Nephron progenitor cell (in vitro differentiated cells): ENCODE data around the gene MORF4L1.
"Not testable (repeated sequence)": the region's sequence is repeated elsewhere in the genome, so short reads cannot be mapped to it uniquely, and the experiment has no call there.

Experiments
- DNase-seq: peaks from one replicate; pipeline ENCODE4 v3.0.0; 2021
- H3K27ac Mint-ChIP-seq: 2 replicates; pipeline ENCODE4 v1.8.0; 2021; ENCODE audit warnings: mild to moderate bottlenecking, moderate library complexity, mixed read lengths
- H3K27me3 Mint-ChIP-seq: 2 replicates; pipeline ENCODE4 v1.8.0; 2021; ENCODE audit warnings: mild to moderate bottlenecking, low read depth, mixed read lengths; ENCODE audit not compliant: poor library complexity
- H3K36me3 Mint-ChIP-seq: 2 replicates; pipeline ENCODE4 v1.8.0; 2021; ENCODE audit warnings: low read depth, mixed read lengths
- H3K4me1 Mint-ChIP-seq: 2 replicates; pipeline ENCODE4 v1.8.0; 2021; ENCODE audit warnings: mixed read lengths
- H3K4me3 Mint-ChIP-seq: 2 replicates; pipeline ENCODE4 v1.8.0; 2021; ENCODE audit warnings: mild to moderate bottlenecking, moderate library complexity, mixed read lengths
- H3K9me3 Mint-ChIP-seq: 2 replicates; pipeline ENCODE4 v1.8.0; 2021; ENCODE audit warnings: mild to moderate bottlenecking, moderate library complexity, mixed read lengths
- TF ChIP-seq, protein P1 (sequence below): fragments of 200-600 bp; sonication (generic); IDR thresholded peaks from 2 replicates; pipeline ENCODE4 v1.5.0; 2021; ENCODE audit warnings: antibody characterized with exemption

The MORF4L1 gene

DNA sequence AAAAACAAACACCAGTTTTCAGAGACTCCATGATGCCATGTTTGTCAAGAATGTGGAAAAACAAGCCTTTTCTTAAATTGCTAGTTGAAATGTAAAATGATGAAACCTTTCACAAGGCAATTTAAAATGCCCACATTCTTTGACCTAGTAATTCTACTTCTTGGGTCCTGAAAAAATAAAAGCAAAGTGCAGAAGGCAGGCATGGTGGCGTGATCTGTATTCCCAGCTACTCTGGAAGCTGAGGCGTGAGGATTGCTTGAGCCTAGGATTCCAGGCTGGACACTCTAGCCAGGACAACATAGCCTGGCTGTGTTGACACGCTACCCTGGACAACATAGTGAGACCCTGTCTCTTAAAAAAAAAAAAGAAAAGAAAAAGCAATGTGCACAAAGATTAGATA, 4.3 kb upstream of the MORF4L1 start:
- Mint-ChIP-seq H3K27ac (no peak overlapping the region), H3K4me1 (peaks cover 16% of the 10 kb centered on the region), H3K36me3 (no peaks in the 10 kb centered on the region), H3K9me3 (no peaks in the 10 kb centered on the region), H3K27me3 (no peaks in the 10 kb centered on the region), H3K4me3 (no peak overlapping the region)
- no peak for DNase-seq
- TF ChIP-seq, protein P1, sequence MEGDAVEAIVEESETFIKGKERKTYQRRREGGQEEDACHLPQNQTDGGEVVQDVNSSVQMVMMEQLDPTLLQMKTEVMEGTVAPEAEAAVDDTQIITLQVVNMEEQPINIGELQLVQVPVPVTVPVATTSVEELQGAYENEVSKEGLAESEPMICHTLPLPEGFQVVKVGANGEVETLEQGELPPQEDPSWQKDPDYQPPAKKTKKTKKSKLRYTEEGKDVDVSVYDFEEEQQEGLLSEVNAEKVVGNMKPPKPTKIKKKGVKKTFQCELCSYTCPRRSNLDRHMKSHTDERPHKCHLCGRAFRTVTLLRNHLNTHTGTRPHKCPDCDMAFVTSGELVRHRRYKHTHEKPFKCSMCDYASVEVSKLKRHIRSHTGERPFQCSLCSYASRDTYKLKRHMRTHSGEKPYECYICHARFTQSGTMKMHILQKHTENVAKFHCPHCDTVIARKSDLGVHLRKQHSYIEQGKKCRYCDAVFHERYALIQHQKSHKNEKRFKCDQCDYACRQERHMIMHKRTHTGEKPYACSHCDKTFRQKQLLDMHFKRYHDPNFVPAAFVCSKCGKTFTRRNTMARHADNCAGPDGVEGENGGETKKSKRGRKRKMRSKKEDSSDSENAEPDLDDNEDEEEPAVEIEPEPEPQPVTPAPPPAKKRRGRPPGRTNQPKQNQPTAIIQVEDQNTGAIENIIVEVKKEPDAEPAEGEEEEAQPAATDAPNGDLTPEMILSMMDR, result no peak

DNA sequence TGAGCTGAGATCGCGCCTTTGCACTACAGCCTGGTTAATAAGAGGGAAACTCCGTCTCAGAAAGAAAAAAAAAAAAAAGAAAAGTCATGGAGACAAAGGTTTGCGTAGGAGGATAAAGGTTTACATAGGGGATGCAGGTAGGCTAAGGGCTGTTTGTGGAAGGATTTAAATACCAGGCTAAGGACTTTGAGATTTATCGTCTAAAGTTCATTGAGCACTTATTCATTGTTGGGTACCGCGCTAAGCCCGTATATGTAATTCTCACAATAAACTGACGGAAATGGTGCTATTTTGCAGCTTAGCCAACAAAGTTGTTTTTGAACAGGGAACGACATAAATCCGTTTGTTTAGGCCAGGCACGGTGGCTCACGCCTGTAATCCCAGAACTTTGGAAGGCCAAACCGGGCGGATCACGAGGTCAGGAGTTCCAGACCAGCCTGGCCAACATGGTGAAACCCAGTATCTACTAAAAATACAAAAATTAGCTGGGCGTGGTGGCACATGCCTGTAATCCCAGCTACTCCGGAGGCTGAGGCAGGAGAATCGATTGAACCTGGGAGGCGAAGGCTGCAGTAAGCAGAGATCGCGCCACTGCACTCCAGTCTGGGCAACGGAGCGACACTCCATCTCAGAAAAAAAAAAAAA, 1.1 kb upstream of the MORF4L1 start:
- not testable (repeated sequence) for H3K27ac Mint-ChIP-seq, H3K9me3 Mint-ChIP-seq, DNase-seq, H3K27me3 Mint-ChIP-seq
- Mint-ChIP-seq H3K4me3 (peak overlapping the region; percentile 98), H3K36me3 (peaks cover 19% of the 10 kb centered on the region), H3K4me1 (peaks cover 45% of the 10 kb centered on the region)

DNA sequence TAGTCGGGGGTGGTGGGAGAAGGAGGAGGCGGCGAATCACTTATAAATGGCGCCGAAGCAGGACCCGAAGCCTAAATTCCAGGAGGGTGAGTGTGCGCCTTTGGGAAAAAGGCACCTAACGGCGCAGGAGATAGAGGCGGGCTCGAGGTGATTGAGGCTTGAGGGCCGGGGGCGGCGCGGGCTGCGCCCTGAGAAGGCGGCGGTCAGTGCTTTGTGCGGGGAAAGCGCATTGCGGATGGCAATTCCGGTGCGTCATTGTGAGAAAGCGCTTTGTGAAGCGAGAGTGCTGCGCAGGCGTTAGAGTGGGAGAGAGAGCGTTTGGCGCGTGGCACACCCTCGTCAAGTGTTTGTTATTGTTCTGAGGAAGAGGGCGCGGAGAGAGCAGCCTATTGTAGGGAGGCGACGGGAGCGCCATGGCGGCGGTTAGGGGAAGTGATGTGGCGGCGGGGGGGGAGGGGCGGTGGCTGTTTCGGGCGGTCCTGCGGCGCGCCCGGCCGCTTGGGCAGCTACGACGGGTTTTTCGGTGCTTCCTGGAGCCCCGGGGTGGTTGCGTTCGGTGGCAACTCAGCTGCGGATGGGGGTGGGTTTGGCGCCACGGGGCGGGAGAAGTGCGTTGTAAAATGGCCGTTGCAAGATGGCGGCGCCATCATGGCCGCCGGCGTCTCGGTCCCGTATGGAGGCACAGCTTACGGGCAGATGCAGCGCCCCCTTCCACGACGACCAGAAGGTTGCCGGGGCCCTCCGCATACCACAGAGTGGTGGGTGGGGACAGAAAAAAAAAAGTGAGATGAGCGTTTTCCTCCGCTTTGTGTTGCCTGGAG, 492 bp downstream of the MORF4L1 start:
- Mint-ChIP-seq H3K27ac (peak overlapping the region; percentile 100), H3K36me3 (peaks cover 28% of the 10 kb centered on the region), H3K9me3 (no peaks in the 10 kb centered on the region), H3K27me3 (peaks cover 3% of the 10 kb centered on the region), H3K4me1 (peaks cover 56% of the 10 kb centered on the region), H3K4me3 (peak overlapping the region; percentile 98)
- peak; percentile 88 for DNase-seq
- TF ChIP-seq, protein P1, result peak; percentile 50

DNA sequence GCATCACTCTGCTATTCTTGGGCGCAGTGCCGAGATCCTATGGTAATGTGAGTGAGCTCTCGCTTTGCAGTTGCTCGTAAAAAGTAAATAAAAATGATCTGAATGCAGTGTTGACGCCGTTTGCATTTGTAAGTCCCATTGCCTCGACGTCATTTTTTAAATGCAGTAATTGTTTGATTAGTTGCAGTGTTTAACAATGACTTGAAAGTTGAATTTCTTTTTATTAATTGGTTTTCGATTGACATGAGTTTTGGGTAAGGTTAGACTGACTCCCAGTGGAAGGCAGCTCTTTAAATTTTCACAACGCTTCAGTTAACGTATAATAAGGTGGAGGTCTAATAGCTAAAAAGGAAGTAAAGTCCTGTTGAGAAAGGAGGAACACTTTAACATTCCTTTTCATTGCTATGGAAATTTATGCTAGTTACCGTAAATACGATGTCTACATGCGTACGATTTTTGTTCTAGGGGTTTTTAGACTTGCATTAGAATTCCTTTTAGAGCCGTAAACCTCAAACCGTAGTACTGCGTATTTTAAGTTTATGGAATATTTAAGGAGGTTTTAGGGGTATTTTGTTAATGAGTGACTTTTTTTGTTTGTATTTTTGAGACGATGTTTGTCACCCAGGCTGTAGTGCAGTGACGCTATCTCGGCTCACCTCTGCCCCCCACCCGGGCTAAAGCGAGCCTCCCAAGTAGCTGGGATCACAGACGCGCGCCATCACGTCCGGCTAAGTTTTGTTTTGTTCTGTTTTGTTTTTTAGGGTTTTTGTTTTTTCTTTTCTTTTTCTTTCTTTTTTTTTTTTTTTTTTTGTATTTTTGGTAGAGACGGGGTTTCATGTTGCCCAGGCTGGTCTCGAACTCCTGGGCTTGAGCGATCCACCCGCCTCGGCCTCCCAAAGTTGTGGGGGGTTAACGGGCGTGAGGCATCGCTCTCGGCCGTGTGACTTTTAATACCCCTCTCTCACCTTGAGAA, 1.4 kb downstream of the MORF4L1 start:
- peak overlapping the region; percentile 98 for H3K4me3 Mint-ChIP-seq
- DNase-seq, result no peak
- H3K27me3 Mint-ChIP-seq, result peaks cover 3% of the 10 kb centered on the region
- no peaks in the 10 kb centered on the region for H3K9me3 Mint-ChIP-seq
- TF ChIP-seq, protein P1, result no peak
- peaks cover 31% of the 10 kb centered on the region for H3K36me3 Mint-ChIP-seq
- peak overlapping the region; percentile 100 for H3K27ac Mint-ChIP-seq
- H3K4me1 Mint-ChIP-seq, result peaks cover 60% of the 10 kb centered on the region

DNA sequence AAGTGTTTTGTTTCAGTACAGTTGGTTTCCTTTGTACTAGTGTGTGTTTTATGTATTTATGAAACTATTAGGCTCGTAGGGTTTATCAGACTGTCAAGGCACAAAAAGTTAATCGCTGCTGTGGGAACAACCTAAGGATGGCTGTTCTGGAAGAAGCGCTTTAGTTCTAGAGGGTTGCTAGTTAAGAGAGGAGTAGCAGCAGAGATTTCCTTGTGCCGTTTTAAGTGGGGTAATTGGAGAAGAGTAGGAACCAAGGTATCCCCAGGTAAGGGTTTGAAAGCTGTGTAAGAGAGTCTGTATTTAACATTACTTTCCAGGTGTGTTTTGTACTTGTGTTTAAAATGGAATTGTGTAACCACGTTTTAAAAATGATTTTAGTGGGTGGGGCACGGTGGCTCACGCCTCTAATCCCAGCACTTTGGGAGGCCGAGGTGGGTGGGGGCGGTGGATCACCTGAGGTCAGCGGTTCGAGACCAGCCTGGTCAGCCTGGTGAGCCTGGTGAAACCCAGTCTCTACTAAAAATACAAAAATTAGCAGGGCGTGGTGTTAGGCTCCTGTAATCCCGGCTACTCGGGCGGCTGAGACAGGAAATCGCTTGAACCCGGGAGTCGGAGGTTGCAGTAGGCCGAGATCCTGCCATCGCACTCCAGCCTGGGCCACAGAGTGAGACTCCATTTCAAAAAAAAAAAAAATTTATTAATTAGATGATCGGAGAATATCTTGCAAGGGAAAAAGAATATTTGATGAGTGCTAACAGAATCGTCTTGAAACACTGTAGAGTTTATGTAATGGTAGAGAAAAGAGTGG, 2.6 kb downstream of the MORF4L1 start:
- H3K4me1 Mint-ChIP-seq, result peaks cover 68% of the 10 kb centered on the region
- no peak for DNase-seq

DNA sequence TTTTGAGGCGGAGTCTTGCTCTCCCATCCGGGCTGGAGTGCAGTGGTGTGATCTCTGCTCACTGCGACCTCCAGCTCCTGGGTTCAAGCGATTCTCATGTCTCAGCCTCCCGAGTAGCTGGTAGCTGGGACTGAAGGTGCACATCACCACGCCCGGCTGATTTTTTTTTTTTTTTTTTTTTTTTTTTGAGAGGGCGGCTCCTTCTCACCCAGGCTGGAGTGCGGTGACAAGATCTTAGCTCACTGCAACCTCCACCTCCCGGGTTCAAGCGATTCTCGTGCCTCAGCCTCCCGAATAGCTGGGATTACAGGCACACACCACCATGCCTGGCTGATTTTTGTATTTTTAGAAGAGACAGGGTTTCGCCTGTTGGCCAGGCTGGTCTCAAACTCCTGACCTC, 4.3 kb downstream of the MORF4L1 start:
- not testable (repeated sequence) for DNase-seq, H3K27me3 Mint-ChIP-seq, H3K27ac Mint-ChIP-seq, H3K4me3 Mint-ChIP-seq, H3K9me3 Mint-ChIP-seq
- peaks cover 55% of the 10 kb centered on the region for H3K4me1 Mint-ChIP-seq
- H3K36me3 Mint-ChIP-seq, result peaks cover 47% of the 10 kb centered on the region

More for the DNA sequence above, 2.6 kb downstream of the MORF4L1 start:
- peak overlapping the region; percentile 100 for H3K27ac Mint-ChIP-seq
- H3K4me3 Mint-ChIP-seq, result peak overlapping the region; percentile 98
- no peaks in the 10 kb centered on the region for H3K9me3 Mint-ChIP-seq
- TF ChIP-seq, protein P1, result no peak
- H3K27me3 Mint-ChIP-seq, result peaks cover 3% of the 10 kb centered on the region
- H3K36me3 Mint-ChIP-seq, result peaks cover 34% of the 10 kb centered on the region
